ENCODE data around the gene EZR. TPM values are rescaled to one million over a fixed set of nuclear protein-coding genes. Genes with fewer than 3 reads are reported as not detected.

EZR gene
- total and polyA plus RNA-seq, 2 of the 13 experiments (the other 11 are each of a cell fraction or from before 2014, with no cell fraction given) = 34.7 to 60.3 TPM

DNA sequence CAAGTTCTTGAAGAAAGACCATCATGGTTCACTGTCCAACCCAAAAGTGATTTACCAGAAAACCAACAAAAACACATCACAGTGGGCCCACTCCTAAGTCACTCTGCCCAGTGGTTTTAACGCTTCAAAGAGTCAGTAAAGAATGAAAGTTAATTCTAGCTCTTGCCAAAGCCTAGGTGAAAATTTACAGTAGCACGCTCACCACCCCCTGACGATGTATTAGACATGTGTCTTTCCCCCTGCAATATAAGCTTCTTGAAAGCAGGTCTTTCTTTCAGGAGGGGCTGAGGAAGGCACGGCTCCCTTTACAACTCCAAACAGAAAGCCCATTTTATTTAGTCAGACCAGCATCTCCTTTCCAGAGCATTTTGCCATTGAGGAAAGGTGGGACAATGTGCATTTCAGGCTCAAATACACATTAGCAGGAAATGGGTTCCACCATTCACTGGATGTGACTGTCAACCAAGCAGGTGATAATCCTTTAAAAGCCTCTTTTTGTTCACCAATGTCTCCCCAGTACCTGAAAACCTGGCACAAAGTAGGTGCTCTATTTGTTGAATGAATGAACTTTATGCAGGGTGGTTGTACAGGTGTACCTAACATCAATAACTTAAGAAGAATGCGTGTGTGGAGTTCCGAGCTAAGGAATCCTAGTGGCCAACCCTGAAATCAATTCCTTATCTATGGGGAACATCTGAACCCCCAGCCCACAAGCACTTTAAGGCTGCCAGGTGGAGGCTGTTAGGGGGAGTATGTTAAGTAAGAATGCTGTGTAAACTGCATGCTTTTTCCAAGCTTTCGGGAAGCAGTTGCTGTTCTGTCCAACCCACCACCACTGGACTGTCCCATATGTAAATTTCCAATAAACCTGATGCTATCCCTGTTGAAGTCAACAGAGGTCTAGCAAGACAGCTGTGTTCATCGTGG lies 11.4 kb downstream of the EZR start (continued):
- TF ChIP-seq, protein P1, sequence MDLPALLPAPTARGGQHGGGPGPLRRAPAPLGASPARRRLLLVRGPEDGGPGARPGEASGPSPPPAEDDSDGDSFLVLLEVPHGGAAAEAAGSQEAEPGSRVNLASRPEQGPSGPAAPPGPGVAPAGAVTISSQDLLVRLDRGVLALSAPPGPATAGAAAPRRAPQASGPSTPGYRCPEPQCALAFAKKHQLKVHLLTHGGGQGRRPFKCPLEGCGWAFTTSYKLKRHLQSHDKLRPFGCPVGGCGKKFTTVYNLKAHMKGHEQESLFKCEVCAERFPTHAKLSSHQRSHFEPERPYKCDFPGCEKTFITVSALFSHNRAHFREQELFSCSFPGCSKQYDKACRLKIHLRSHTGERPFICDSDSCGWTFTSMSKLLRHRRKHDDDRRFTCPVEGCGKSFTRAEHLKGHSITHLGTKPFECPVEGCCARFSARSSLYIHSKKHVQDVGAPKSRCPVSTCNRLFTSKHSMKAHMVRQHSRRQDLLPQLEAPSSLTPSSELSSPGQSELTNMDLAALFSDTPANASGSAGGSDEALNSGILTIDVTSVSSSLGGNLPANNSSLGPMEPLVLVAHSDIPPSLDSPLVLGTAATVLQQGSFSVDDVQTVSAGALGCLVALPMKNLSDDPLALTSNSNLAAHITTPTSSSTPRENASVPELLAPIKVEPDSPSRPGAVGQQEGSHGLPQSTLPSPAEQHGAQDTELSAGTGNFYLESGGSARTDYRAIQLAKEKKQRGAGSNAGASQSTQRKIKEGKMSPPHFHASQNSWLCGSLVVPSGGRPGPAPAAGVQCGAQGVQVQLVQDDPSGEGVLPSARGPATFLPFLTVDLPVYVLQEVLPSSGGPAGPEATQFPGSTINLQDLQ (CRISPR knock-in tag; IDR thresholded peaks at IDR 0.05) = no peak
- no peak for TF ChIP-seq DR1 (CRISPR knock-in tag; IDR thresholded peaks at IDR 0.05)
- no peak for TF ChIP-seq ZNF510 (CRISPR knock-in tag; IDR thresholded peaks at IDR 0.05; ENCODE audit: low read depth)
- no peak for TF ChIP-seq ZNF747 (CRISPR knock-in tag; IDR thresholded peaks at IDR 0.05; ENCODE audit: borderline replicate concordance)

DNA sequence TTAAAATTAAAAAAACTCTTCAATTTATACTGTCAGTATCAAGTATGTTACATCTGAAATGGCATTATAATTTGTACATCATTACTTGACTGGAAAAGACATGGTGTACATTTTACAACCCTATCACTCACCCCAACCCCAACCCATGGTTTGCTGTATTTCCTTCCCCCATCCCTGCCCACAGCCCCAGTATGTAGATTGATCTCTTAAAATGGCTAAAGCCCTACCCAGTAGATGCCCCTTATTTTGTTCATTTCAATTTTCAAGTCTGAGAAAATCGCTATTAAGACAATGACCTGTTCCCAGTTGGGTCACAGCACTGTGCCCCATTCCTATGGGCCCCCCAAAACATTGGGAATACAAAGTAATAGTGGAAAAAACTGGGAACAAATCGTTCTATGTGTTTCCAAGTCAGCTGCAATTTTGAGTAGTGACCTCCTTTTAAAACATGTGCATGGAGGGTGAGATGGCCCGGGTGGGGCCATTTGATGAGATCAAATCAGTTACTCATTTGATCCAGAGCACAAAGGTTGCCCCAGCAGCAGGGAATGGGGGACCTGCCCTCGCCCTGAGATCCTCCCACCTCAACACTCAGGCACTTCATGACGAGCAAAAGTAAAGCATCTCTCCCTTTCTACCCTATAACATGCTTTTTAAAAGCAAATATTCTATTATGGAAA lies 13.3 kb downstream of the EZR start:
- CTCF ChIA-PET (ENCODE audit: low intra/inter-chr PET ratio, low total read pairs) = no interaction called here
- Histone ChIP-seq H3K79me2 (ENCODE audit: insufficient read depth, low read length) (peaks cover 68% of the 10 kb centered on the region), H3K4me2 (ENCODE audit: low read depth, low read length) (no peak overlapping the region), H3K4me3 (replicated peaks in 1 of 3; ENCODE audit: insufficient read depth in 1 of 3, low read depth in 2 of 3, low read length in 3 of 3) (no peak overlapping the region), H2AFZ (ENCODE audit: low read length) (no peak overlapping the region), H4K20me1 (ENCODE audit: insufficient read depth, low read length) (peaks cover 13% of the 10 kb centered on the region; the same call in 1 of the 2 replicates), H3K27ac (ENCODE audit: extremely low read length, insufficient read depth, low read length) (no peak overlapping the region), H3K4me1 (ENCODE audit: insufficient read depth, low read length) (peaks cover 65% of the 10 kb centered on the region), H3K9me3 (ENCODE audit: low read length) (no peaks in the 10 kb centered on the region), H3K27me3 (ENCODE audit: control insufficient read depth in 1 of 2, insufficient read depth in 2 of 2, low read length in 2 of 2) (no peaks in the 10 kb centered on the region), H3K9ac (ENCODE audit: insufficient read depth, low read depth, low read length) (no peak overlapping the region), H3K36me3 (replicated peaks in 1 of 2; ENCODE audit: control insufficient read depth in 1 of 2, insufficient read depth in 2 of 2, low read length in 2 of 2) (no peaks in the 10 kb centered on the region; a peak in 1 of 5 replicates)
- POLR2A ChIA-PET = no interaction called here
- DNase-seq (ENCODE audit: low spot score) (no peak), ATAC-seq (no peak), FAIRE-seq (no peak)
- 94% methylated on average over 5 of the region's 5 CpGs for WGBS (ENCODE audit: low lambda C conversion rate)
- in situ Hi-C loops (cut with HindIII; ENCODE audit: extremely low pct_ligation_motif_present, low pct_unique_long_range_greater_than_20kb) (no loop called here), intact Hi-C loops (cut with micrococcal nuclease; ENCODE audit: unreplicated experiment) (no loop called here)
- BruUV-seq (replicated peaks) = no TSS peak
- TF ChIP-seq, protein P2, sequence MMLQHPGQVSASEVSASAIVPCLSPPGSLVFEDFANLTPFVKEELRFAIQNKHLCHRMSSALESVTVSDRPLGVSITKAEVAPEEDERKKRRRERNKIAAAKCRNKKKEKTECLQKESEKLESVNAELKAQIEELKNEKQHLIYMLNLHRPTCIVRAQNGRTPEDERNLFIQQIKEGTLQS (CRISPR knock-in tag; IDR thresholded peaks at IDR 0.05) = no peak
- TF ChIP-seq SP1 (IDR thresholded peaks at IDR 0.05) (no peak), SP1 (CRISPR knock-in tag; IDR thresholded peaks at IDR 0.05) (no peak), SALL2 (CRISPR knock-in tag; IDR thresholded peaks at IDR 0.05) (no peak), ZMAT3 (CRISPR knock-in tag; conservative IDR thresholded peaks at IDR 0.05) (no peak), MTF2 (CRISPR knock-in tag; IDR thresholded peaks at IDR 0.05; ENCODE audit: borderline replicate concordance) (no peak), SMAD9 (CRISPR knock-in tag; IDR thresholded peaks at IDR 0.05) (no peak), NCOA1 (CRISPR knock-in tag; IDR thresholded peaks at IDR 0.05) (no peak), KDM5A (IDR thresholded peaks at IDR 0.05; ENCODE audit: borderline replicate concordance, low read length) (no peak), PHF5A (CRISPR knock-in tag; IDR thresholded peaks at IDR 0.05; ENCODE audit: low read depth, unreplicated experiment) (no peak)
- TF ChIP-seq, protein P3, sequence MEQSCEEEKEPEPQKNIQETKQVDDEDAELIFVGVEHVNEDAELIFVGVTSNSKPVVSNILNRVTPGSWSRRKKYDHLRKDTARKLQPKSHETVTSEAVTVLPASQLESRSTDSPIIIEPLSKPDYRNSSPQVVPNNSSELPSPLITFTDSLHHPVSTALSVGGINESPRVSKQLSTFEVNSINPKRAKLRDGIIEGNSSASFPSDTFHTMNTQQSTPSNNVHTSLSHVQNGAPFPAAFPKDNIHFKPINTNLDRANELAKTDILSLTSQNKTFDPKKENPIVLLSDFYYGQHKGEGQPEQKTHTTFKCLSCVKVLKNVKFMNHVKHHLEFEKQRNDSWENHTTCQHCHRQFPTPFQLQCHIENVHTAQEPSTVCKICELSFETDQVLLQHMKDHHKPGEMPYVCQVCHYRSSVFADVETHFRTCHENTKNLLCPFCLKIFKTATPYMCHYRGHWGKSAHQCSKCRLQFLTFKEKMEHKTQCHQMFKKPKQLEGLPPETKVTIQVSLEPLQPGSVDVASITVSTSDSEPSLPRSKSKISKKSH (CRISPR knock-in tag; IDR thresholded peaks at IDR 0.05; ENCODE audit: borderline replicate concordance) = no peak
